Effector CD4-positive, alpha-beta T cell (primary cell): ENCODE measurements around the gene VPS18.

Source experiments
- DNase-seq: peaks from one replicate; pipeline ENCODE4 v3.0.0-alpha.2; 2020

The VPS18 gene

DNA sequence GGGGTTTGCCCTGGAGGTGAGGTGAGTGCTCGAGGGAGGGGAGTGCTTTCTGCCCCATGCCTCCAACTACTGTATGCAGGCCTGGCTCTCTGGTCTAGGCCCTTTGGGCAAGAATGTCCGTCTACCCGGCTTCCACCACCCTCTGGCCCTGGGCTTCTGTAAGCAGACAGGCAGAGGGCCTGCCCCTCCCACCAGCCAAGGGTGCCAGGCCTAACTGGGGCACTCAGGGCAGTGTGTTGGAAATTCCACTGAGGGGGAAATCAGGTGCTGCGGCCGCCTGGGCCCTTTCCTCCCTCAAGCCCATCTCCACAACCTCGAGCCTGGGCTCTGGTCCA is 44.3 kb downstream of the VPS18 start:
- DNase-seq, result no peak

DNA sequence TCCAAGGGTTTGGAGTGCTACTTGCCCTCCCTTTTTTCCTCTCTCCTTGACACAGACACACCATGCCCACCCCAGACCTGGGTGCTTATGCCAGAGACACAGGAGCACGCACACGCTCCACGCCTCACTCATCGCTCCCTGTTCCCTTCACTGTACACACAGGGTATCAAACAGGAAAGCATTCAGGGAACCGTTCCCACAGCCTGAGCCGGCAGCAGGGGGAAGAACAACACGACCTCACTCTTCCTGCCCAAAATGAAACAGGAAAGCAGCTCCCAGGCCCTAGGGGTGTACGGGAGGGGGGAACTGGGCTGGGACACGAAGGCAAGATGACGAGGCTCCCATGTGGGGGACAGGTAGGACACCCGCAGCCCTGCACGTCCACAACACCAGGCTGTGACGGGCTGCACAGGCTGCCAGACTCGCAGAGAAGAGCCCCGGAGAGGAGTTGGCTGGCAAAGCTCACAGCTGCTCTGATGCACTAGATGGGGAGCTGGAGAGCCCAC is 46.1 kb downstream of the VPS18 start:
- no peak for DNase-seq

DNA sequence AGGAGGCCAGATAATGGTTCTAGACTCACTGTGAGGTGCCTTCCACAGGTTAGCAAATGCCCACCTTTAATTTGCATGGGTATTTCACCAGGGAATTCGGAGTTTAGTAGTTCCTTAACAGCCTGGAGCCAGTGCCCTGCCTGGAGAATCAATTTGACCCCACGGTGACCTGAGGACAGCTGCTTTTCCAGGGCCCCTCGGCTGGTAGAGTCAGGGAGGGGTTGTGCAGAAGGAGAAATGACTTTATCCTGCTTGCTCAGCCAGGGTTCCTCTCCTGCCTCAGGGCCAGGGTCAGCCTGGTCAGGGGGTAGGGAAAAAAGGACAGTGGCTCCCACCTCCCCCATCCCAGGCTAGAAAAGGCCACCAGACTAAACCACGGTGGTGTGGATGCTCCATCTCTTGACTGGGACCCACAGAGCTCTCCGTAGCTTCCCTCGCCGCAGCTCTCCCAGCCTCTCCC is 46.8 kb downstream of the VPS18 start:
- no peak for DNase-seq

DNA sequence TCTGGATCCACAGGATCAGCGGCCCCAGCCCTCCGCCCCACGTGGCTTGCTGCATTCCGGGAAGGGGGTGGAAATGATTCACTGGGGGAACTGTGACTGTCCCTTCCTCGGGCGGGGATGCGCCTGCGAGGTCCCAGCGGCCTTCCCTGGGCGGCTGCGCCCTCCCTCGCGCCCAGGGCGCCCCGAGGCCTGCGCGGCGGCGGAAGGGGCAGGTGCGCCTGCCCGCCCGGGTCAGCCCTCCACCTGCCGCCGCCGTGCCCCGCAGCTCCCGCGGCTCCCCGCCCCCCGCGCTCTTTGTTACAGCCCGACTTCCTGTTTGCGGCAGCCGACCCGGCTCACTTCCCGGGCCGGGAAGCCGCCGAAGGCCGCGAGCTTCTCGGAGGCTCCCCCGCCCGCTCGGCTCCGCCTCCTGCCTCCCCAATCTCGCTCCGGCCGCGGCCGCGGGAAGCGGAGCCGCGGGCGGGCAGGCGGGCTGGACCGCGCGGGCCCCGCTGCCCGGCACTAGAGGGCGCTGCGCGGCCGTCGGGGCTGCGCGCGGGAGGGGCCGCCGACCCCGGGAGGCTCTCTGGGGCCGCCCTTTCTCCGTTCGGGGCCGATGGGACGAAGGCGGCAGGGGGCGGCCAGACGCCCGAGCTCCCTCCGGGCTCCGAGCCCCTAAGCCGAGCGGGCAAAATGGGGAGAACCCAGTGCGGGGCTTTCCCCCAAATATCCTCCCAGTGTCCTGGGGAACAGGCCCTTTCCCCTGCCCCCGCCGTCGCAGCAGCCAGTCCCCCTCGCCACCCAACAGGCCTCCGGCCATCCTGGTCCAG is 47.5 kb downstream of the VPS18 start:
- DNase-seq, result peak; percentile 54

DNA sequence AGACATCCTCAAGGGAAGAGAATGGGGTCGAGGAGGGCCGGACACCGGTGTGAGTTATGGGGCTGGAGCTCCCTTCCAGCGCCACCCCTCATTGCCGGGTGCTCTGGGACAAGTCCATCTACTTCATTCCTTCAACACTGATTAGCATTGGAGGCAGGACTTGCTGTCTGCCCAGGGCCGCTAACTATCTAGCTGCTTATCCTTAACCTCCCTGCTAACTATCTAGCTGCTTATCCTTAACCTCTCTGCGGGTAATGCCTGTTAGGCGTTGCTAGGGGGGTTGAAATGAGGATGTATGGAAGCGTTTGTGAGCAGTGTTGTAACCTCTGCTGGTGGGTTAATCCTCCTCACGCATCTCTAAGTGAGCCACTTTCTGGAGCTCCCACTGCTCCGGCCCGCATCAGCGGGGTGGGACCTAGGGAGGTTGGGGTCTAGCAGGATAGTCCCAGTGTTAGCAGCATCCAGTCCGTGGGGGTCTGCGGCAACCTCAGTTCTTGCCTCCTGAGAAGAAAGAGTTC is 48.1 kb downstream of the VPS18 start:
- no peak for DNase-seq

DNA sequence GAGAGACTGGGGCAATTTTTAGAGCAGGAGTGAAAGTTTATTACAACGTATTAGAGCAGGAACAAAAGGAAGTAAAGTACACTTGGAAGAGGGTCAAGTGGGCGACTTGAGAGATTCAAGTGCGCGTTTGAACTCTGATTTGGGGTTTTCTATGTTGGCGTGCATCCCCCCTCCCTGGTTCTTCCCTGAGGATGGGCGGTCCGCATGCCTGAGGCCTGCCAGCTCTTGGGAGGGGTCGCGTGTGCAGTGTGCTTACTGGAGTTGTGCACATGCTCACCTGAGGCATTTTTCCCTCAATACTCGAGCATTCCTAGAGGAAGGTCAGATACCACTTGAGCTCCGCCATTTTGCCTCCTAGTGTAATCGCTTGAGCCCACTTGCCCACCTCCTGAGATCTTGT is 48.6 kb downstream of the VPS18 start:
- DNase-seq, result no peak

DNA sequence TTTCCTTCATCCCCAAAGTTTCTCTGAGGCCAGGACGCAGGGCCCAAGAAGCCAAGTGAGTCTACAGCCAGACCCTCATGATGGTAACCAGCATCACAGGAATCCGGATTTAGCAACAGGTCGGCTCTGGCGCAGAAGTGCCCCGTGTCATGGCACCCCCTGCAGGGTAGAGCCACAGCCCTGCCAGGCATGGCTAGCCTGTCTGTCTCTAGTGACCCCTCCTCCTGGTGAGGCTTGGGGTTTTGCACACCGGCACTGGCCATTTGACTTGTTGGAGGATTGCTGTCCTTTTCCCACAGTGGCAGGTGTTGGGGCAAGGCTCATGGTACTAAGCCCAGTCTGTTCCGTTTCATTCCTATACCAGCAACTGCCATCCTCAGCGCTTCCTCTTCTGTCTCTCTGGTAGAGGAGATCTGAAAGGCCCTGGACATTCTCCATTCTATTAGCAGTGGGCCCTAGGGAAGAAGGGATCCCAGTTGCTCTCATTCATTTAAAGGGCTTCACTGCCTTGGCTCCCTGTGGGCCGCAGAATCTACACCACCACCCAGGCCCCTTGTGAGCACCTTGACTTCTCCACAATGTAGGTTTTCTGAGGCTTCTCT is 49.6 kb downstream of the VPS18 start:
- DNase-seq, result no peak

DNA sequence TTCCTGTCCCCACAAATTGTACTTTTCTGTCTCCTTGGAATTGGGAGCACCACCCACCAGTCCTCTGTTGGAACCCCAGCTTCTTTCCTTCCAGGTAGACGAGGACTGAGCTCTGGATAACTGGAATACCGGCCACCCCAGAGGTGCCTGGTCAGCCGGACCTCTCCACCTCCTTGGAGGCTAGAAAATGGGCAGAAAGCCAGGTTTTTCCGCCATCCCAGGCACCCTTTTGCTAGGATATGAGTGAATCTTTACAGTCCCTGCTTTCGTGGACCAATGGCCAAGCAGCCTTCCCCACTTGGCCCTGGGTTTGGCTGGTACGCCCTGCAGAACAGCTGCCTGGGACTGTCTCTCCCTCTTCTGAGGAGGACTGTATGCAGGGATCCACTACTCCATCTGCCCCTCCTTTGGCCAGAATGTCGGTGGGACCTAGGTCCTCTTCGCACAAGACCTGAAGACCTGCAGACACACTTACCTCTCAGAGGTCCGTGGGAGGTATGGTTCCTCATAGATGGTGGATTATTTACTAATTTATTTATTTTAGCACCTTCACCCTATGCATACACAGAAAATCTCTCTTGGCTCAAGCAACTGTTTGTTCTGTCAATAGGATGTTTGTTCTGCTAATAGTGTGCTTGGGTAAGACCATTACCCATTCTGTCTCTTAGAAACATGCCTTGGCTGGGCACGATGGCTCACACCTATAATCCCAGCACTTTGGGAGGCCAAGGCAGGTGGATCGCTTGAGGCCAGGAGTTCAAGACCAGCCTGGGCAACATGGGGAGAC is 50.5 kb downstream of the VPS18 start:
- DNase-seq, result no peak

DNA sequence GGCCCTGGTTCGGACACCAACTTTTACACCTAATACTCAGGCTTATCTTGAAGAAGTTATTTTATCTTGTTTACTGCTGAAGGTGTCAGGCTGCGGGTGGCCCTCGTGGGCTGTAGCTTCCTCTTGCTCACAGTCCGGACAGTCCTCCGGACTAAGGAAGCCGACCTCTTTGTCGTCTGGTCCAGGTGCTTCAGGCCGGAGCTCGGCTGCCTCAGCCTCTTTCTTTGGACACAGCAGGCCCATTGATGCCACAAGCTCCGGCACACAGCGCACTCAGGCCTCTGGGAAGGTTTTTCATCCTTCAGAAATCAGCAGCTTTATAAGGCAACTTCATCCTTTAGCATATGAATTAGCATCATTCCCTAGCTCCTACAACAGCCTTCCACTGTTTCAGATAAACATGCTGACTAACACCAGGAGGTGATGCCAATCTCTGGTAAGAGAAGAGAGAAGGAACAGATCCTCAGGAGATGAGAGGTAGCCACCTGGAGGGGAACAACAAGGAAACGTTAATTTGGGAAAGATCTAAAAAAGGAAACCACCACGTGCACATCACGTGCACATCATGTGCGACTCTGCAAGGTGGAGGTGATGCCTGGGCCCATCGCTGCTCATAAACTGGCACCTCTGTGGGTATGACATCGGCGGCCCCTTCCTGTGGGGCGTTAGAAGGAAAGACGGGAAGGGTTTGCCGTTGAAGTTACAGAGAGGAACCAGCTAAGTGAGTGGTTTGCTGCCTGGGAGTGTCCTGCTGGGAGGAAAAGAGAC is 54.6 kb downstream of the VPS18 start:
- no peak for DNase-seq

DNA sequence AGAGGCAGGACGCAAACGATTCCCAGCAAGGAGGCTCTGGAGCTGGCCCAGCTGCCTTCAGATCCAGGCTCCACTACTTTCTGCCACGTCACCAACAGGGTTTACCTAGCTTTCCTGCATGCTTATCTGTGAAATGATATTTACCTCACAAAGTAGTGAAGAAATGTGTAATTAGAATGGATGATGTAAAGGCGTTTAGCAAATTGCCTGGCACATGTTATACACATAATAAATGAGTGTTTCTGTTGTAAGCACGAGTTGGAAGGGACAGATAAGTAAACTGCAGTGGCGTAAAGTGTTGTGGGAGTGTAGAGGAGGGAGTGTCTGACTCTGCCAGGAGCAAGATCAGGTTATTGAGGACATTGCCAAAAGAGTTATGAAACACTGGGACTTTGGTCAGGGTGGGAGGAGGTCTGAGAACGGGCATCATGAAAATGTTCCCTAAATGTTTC is 55.5 kb downstream of the VPS18 start:
- DNase-seq, result no peak

DNA sequence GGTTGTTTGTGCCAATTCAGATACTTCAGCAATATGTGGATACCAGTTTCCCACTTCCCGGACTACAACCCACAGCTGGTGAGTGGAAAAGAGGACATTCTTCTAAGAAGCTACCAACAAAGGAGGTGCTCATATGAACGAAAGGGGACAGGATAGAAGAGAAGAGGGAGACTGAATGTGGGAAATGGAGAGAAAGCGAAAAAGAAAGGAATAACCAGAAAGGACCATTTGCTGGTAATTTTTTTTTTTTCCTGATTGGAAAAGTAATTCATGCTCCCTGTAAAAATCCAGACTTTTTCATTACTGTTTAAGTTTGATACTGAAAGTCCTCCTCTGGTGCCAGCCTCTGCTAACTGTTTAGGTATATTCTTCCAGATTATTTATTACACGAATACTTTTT is 57.5 kb downstream of the VPS18 start:
- no peak for DNase-seq

DNA sequence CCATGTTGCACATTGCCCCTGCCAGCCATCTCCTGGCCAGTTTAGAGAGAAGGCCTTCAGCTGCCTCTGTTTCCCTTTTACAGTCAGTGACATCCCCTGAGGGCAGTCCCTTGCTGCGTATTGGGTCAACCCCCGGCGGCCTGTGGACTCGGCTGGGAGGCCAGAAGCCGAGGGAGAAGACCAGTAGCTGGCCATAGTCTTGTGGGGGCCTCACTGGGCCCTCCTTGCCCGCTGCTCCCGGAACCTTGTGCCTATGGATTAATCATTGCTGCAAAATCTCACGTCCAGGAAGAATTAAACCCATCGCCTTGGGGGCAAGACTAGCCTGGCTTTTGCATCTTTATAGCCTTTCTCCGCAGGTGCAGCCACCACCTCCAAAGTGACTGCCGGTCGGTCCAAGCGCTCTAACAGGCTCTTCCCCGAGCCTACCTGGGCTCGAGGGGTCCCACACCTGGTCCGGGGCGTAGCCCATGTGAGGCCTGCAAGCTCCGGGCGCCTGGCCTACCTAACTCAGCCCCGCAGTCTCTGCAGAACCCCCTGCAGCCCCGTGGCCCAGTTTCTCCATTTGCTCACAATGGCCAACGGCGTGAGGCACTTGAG is 58.2 kb downstream of the VPS18 start:
- DNase-seq, result no peak

DNA sequence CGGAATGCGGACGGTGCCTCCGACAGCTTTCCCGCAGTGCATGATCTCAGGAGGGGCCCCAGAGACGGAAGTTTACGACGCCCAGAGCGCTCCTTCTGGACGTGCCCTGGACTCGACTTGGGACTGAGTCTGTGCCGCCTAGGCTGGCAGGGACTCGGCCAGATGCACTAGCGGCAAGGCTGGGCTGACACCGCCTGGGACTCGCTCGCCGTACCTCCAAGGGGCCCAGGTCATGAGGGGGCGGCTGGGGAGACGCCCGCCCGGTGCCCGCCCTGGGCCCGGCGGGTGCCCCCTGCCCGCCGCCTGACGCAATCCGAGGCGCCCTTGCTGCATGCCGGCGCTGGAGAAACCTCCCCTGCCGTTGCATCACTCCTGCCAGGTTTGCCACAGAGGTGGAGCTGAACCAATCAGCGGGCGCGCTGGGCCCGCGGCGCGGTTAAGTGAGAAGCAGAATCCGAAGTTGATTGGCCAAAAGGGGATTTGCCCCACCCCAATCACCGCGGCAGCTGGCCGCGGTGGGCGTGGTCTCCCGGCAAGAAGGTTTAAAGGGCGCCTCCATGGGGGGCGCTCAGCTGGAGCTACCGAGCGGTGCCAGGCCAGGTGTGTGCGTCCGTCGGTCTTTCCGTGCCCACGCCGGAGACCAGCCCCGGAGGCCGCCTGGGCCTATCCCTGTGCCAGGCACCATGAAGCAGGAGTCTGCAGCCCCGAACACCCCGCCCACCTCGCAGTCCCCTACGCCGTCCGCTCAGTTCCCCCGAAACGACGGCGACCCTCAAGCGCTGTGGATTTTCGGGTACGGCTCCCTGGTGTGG is 58.9 kb downstream of the VPS18 start, which contains the start of gene CHAC1:
Gene CHAC1, plus strand, starts transcription at position 571 of the 812 bp plus-strand sequence. Its CDS starts 113 bp downstream, at position 684.
- DNase-seq, result peak; percentile 94
